WTC11 (cell line): ENCODE data around the gene UNG. TPM values are rescaled to one million over a fixed set of nuclear protein-coding genes. Genes with fewer than 3 reads are reported as not detected.

ENCODE experiments used
- ATF6 ChIP-seq: sonication (generic); formaldehyde crosslinking; IDR thresholded peaks from 2 replicates; pipeline ENCODE4 v1.8.1; 2023; ENCODE audit warnings: mild to moderate bottlenecking, missing genetic modification reagents
- CBFB ChIP-seq: sonication (generic); formaldehyde crosslinking; IDR thresholded peaks from 2 replicates; pipeline ENCODE4 v1.8.1; 2022; ENCODE audit warnings: mild to moderate bottlenecking, low read depth, missing genetic modification reagents
- CREM ChIP-seq: sonication (generic); formaldehyde crosslinking; IDR thresholded peaks from 2 replicates; pipeline ENCODE4 v1.8.1; 2022; ENCODE audit warnings: mild to moderate bottlenecking, missing genetic modification reagents, moderate library complexity
- ELF4 ChIP-seq: sonication (generic); formaldehyde crosslinking; IDR thresholded peaks from 2 replicates; pipeline ENCODE4 v1.8.1; 2022; ENCODE audit warnings: low read depth, mild to moderate bottlenecking, moderate library complexity, missing genetic modification reagents
- ETV6 ChIP-seq: sonication (generic); formaldehyde crosslinking; IDR thresholded peaks from 2 replicates; pipeline ENCODE4 v1.8.1; 2022; ENCODE audit warnings: mild to moderate bottlenecking, missing genetic modification reagents
- FOXP4 ChIP-seq: sonication (generic); formaldehyde crosslinking; IDR thresholded peaks from 2 replicates; pipeline ENCODE4 v1.8.0; 2022; ENCODE audit warnings: mild to moderate bottlenecking, missing genetic modification reagents
- HMGA2 ChIP-seq: fragments of 250-450 bp; sonication (Bioruptor Pico); IDR thresholded peaks from 2 replicates; pipeline ENCODE4 v1.4.0; 2021; ENCODE audit warnings: mild to moderate bottlenecking, moderate library complexity
- JUN ChIP-seq: sonication (generic); formaldehyde crosslinking; IDR thresholded peaks from 2 replicates; pipeline ENCODE4 v1.8.0; 2023; ENCODE audit warnings: mild to moderate bottlenecking, missing genetic modification reagents
- MYBL2 ChIP-seq: sonication (generic); formaldehyde crosslinking; IDR thresholded peaks from 2 replicates; pipeline ENCODE4 v1.8.1; 2023; ENCODE audit warnings: mild to moderate bottlenecking, moderate library complexity, missing genetic modification reagents
- NFYB ChIP-seq: sonication (generic); formaldehyde crosslinking; conservative IDR thresholded peaks from 2 replicates; pipeline ENCODE4 v1.8.0; 2022; ENCODE audit warnings: low read depth, missing genetic modification reagents
- NR3C1 ChIP-seq: sonication (generic); formaldehyde crosslinking; conservative IDR thresholded peaks from 2 replicates; pipeline ENCODE4 v1.8.1; 2023; ENCODE audit warnings: low read depth, mild to moderate bottlenecking, missing genetic modification reagents
- OVOL2 ChIP-seq: fragments of 250-450 bp; sonication (Bioruptor Pico); IDR thresholded peaks from 2 replicates; pipeline ENCODE4 v1.9.0; 2021; ENCODE audit warnings: mild to moderate bottlenecking, borderline replicate concordance
- RELA ChIP-seq: sonication (generic); formaldehyde crosslinking; IDR thresholded peaks from 2 replicates; pipeline ENCODE4 v1.8.1; 2022; ENCODE audit warnings: missing genetic modification reagents, mild to moderate bottlenecking, borderline replicate concordance
- SMAD3 ChIP-seq: sonication (generic); formaldehyde crosslinking; IDR thresholded peaks from 2 replicates; pipeline ENCODE4 v1.8.0; 2022; ENCODE audit warnings: missing genetic modification reagents, mild to moderate bottlenecking, borderline replicate concordance
- SMAD4 ChIP-seq: sonication (generic); formaldehyde crosslinking; IDR thresholded peaks from 2 replicates; pipeline ENCODE4 v1.8.0; 2022; ENCODE audit warnings: mild to moderate bottlenecking, missing genetic modification reagents
- SOX15 ChIP-seq: fragments of 250-450 bp; sonication (Bioruptor Pico); IDR thresholded peaks from 2 replicates; pipeline ENCODE4 v1.9.0; 2021; ENCODE audit warnings: mild to moderate bottlenecking
- TEAD4 ChIP-seq: sonication (generic); formaldehyde crosslinking; IDR thresholded peaks from 2 replicates; pipeline ENCODE4 v1.8.0; 2022; ENCODE audit warnings: mild to moderate bottlenecking, missing genetic modification reagents
- ZBTB21 ChIP-seq: sonication (generic); formaldehyde crosslinking; IDR thresholded peaks from 2 replicates; pipeline ENCODE4 v1.8.1; 2023; ENCODE audit warnings: mild to moderate bottlenecking, missing genetic modification reagents, borderline replicate concordance
- ZNF138 ChIP-seq: sonication (generic); formaldehyde crosslinking; conservative IDR thresholded peaks from 2 replicates; pipeline ENCODE4 v1.8.1; 2022; ENCODE audit warnings: mild to moderate bottlenecking, moderate library complexity, missing genetic modification reagents
- ZNF219 ChIP-seq: sonication (generic); formaldehyde crosslinking; IDR thresholded peaks from 2 replicates; pipeline ENCODE4 v1.8.0; 2023; ENCODE audit warnings: missing genetic modification reagents, mild to moderate bottlenecking, borderline replicate concordance
- ZNF232 ChIP-seq: sonication (generic); formaldehyde crosslinking; IDR thresholded peaks from 2 replicates; pipeline ENCODE4 v1.8.0; 2022; ENCODE audit warnings: mild to moderate bottlenecking, missing genetic modification reagents
- ZNF396 ChIP-seq: fragments of 250-450 bp; sonication (Bioruptor Pico); IDR thresholded peaks from 2 replicates; pipeline ENCODE4 v1.8.0; 2021; ENCODE audit warnings: mild to moderate bottlenecking, moderate library complexity, borderline replicate concordance
- ZNF512 ChIP-seq: sonication (generic); formaldehyde crosslinking; IDR thresholded peaks from 2 replicates; pipeline ENCODE4 v1.8.1; 2022; ENCODE audit warnings: missing genetic modification reagents, borderline replicate concordance
- total RNA-seq: library from RNA; stranded (reverse); gene quantifications from 3 replicates; pipeline ENCODE4 v1.2.3, GENCODE V29; 2021
- TF ChIP-seq, protein P1 (sequence below): sonication (generic); formaldehyde crosslinking; IDR thresholded peaks from 2 replicates; pipeline ENCODE4 v1.8.1; 2023; ENCODE audit warnings: mild to moderate bottlenecking, missing genetic modification reagents
- TF ChIP-seq, protein P2 (sequence below): sonication (generic); formaldehyde crosslinking; conservative IDR thresholded peaks from 2 replicates; pipeline ENCODE4 v1.8.1; 2023; ENCODE audit warnings: mild to moderate bottlenecking, low read depth, missing genetic modification reagents, moderate library complexity
- TF ChIP-seq, protein P3 (sequence below): sonication (generic); formaldehyde crosslinking; IDR thresholded peaks from 2 replicates; pipeline ENCODE4 v1.8.0; 2023; ENCODE audit warnings: mild to moderate bottlenecking, missing genetic modification reagents

UNG gene
- total RNA-seq, 1 experiment from 2014 or later = 127 TPM

DNA sequence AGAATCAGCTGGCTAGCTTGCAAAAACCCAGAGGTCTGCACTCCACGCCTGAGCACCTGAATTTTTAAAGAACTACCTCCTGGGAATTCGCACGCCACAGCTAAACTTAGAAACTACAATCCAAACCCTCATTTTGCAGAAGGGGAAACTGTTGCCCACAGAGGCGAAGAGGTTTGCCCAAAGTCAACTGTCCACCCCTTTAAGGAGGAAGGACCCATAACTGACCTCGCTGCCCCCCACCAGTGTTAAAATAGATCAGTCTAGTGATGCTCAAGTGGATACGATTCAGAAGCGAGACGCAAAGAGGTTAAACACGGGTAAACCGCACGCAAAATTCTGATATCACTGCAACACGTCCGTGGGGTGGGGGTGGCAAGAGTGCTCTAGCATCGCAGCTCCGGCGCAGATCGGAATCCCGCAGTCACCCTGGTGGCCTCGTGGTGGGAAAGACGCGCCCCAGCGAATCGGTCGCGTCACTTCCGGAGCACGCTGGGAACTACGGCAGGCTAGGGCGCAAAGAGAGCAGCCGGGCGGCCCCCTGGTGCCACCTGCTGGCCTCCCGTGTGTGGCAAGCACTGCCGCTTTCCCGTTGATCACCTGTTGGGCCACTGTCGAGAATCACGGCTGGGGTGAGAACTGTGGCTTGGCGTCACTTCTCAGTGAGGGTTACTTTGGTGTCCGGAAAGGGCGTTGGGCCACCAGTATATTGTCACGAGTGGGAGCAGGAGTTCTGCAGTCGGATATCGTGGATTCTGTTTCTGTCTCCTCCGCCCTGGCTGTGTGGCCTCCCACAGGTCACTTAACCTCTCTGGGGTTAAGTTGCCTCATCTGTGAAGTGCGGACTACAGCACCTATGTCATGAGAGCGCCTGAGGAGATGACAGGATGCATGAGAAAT, 4.1 kb upstream of the UNG start, which contains the start of gene ALKBH2 (continued):
- TF ChIP-seq ZNF512 (CRISPR knock-in tag) = no peak
- peak; percentile 93; the same call in 1 of the 2 replicates for TF ChIP-seq JUN (CRISPR knock-in tag)
- TF ChIP-seq SOX15 (CRISPR knock-in tag) = no peak
- peak; percentile 97 for TF ChIP-seq ZNF232 (CRISPR knock-in tag)
- TF ChIP-seq ETV6 (CRISPR knock-in tag) = peak; percentile 99
- TF ChIP-seq SMAD4 = no peak
- peak; percentile 86; the same call in 1 of the 2 replicates for TF ChIP-seq ZNF138
- TF ChIP-seq FOXP4 (CRISPR knock-in tag) = peak; percentile 97
- no peak for TF ChIP-seq ATF6 (CRISPR knock-in tag)
- TF ChIP-seq CREM (CRISPR knock-in tag) = peak; percentile 96
- TF ChIP-seq, protein P1, sequence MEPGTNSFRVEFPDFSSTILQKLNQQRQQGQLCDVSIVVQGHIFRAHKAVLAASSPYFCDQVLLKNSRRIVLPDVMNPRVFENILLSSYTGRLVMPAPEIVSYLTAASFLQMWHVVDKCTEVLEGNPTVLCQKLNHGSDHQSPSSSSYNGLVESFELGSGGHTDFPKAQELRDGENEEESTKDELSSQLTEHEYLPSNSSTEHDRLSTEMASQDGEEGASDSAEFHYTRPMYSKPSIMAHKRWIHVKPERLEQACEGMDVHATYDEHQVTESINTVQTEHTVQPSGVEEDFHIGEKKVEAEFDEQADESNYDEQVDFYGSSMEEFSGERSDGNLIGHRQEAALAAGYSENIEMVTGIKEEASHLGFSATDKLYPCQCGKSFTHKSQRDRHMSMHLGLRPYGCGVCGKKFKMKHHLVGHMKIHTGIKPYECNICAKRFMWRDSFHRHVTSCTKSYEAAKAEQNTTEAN (CRISPR knock-in tag) = peak; percentile 91; the same call in 1 of the 2 replicates
- peak; percentile 98 for TF ChIP-seq SMAD3 (CRISPR knock-in tag)
- TF ChIP-seq ELF4 (CRISPR knock-in tag) = peak; percentile 80; the same call in 1 of the 2 replicates
- TF ChIP-seq ZBTB21 (CRISPR knock-in tag) = peak; percentile 71; the same call in 1 of the 2 replicates
- TF ChIP-seq ZNF219 (CRISPR knock-in tag) = peak; percentile 85; the same call in 1 of the 2 replicates
- TF ChIP-seq HMGA2 (CRISPR knock-in tag) = no peak
- TF ChIP-seq ZNF396 (CRISPR knock-in tag) = no peak
- TF ChIP-seq RELA (CRISPR knock-in tag) = peak; percentile 96
- peak; percentile 88; the same call in 1 of the 2 replicates for TF ChIP-seq MYBL2 (CRISPR knock-in tag)
- TF ChIP-seq, protein P2, sequence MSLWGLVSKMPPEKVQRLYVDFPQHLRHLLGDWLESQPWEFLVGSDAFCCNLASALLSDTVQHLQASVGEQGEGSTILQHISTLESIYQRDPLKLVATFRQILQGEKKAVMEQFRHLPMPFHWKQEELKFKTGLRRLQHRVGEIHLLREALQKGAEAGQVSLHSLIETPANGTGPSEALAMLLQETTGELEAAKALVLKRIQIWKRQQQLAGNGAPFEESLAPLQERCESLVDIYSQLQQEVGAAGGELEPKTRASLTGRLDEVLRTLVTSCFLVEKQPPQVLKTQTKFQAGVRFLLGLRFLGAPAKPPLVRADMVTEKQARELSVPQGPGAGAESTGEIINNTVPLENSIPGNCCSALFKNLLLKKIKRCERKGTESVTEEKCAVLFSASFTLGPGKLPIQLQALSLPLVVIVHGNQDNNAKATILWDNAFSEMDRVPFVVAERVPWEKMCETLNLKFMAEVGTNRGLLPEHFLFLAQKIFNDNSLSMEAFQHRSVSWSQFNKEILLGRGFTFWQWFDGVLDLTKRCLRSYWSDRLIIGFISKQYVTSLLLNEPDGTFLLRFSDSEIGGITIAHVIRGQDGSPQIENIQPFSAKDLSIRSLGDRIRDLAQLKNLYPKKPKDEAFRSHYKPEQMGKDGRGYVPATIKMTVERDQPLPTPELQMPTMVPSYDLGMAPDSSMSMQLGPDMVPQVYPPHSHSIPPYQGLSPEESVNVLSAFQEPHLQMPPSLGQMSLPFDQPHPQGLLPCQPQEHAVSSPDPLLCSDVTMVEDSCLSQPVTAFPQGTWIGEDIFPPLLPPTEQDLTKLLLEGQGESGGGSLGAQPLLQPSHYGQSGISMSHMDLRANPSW (CRISPR knock-in tag) = no peak
- TF ChIP-seq NR3C1 (CRISPR knock-in tag) = no peak
- TF ChIP-seq TEAD4 (CRISPR knock-in tag) = peak; percentile 84; the same call in 1 of the 2 replicates
- TF ChIP-seq OVOL2 (CRISPR knock-in tag) = no peak
- peak; percentile 94; the same call in 1 of the 2 replicates for TF ChIP-seq CBFB (CRISPR knock-in tag)
- TF ChIP-seq, protein P3, sequence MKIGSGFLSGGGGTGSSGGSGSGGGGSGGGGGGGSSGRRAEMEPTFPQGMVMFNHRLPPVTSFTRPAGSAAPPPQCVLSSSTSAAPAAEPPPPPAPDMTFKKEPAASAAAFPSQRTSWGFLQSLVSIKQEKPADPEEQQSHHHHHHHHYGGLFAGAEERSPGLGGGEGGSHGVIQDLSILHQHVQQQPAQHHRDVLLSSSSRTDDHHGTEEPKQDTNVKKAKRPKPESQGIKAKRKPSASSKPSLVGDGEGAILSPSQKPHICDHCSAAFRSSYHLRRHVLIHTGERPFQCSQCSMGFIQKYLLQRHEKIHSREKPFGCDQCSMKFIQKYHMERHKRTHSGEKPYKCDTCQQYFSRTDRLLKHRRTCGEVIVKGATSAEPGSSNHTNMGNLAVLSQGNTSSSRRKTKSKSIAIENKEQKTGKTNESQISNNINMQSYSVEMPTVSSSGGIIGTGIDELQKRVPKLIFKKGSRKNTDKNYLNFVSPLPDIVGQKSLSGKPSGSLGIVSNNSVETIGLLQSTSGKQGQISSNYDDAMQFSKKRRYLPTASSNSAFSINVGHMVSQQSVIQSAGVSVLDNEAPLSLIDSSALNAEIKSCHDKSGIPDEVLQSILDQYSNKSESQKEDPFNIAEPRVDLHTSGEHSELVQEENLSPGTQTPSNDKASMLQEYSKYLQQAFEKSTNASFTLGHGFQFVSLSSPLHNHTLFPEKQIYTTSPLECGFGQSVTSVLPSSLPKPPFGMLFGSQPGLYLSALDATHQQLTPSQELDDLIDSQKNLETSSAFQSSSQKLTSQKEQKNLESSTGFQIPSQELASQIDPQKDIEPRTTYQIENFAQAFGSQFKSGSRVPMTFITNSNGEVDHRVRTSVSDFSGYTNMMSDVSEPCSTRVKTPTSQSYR = peak; percentile 90
- TF ChIP-seq NFYB (CRISPR knock-in tag) = 0 out of 2 replicates have a peak, but pooled peaks have one; percentile 9
